Trophoblast cell (in vitro differentiated cells and primary cell): ENCODE data around the gene IMP4.

Experiments used
- DNase-seq, 2 donors: peaks; one replicate each; pipeline ENCODE4 v3.0.0-alpha.2; 2016
- H2AFZ ChIP-seq: 2 replicates; pipeline ENCODE4 v1.6.1; 2013; ENCODE audit warnings: low read length, moderate library complexity, mild to moderate bottlenecking; ENCODE audit not compliant: insufficient read depth, poor library complexity
- H2AK5ac ChIP-seq: 2 replicates; pipeline ENCODE4 v1.6.1; 2013; ENCODE audit warnings: mild to moderate bottlenecking, low read length
- H2BK120ac ChIP-seq: 2 replicates; pipeline ENCODE4 v1.6.1; 2013; ENCODE audit warnings: low read length, mild to moderate bottlenecking, moderate library complexity; ENCODE audit not compliant: insufficient read depth, poor library complexity
- H2BK12ac ChIP-seq: 2 replicates; pipeline ENCODE4 v1.6.1; 2013; ENCODE audit warnings: mild to moderate bottlenecking, low read length, moderate library complexity
- H2BK5ac ChIP-seq: 2 replicates; pipeline ENCODE4 v1.6.1; 2013; ENCODE audit warnings: low read length, low read depth, moderate library complexity, mild to moderate bottlenecking; ENCODE audit not compliant: poor library complexity
- H3K14ac ChIP-seq: 2 replicates; pipeline ENCODE4 v1.6.1; 2013; ENCODE audit warnings: mild to moderate bottlenecking, low read length
- H3K18ac ChIP-seq: 2 replicates; pipeline ENCODE4 v1.6.1; 2013; ENCODE audit warnings: mild to moderate bottlenecking, low read length
- H3K23ac ChIP-seq: 2 replicates; pipeline ENCODE4 v1.6.1; 2013; ENCODE audit warnings: low read length
- H3K27ac ChIP-seq: 2 replicates; pipeline ENCODE4 v1.5.1; 2013; ENCODE audit warnings: low read depth, mild to moderate bottlenecking, inconsistent platforms, low read length, moderate library complexity
- H3K27me3 ChIP-seq: 2 replicates; pipeline ENCODE4 v1.6.1; 2013; ENCODE audit warnings: inconsistent platforms, mild to moderate bottlenecking, low read length, moderate library complexity; ENCODE audit not compliant: insufficient read depth
- H3K36me3 ChIP-seq, 2 experiments: 1 replicate in 1 of 2; 2 replicates in 1 of 2; pipeline ENCODE4 v1.6.1; 2013; ENCODE audit warnings: low read length in 2 of 2, mild to moderate bottlenecking in 2 of 2, moderate library complexity in 1 of 2; ENCODE audit not compliant: insufficient read depth in 2 of 2, control insufficient read depth in 1 of 2
- H3K4ac ChIP-seq: 2 replicates; pipeline ENCODE4 v1.6.1; 2013; ENCODE audit warnings: low read depth, mild to moderate bottlenecking, low read length, moderate library complexity
- H3K4me1 ChIP-seq, 2 experiments: 1 replicate in 1 of 2; 2 replicates in 1 of 2; pipeline ENCODE4 v1.6.1; 2013; ENCODE audit warnings: low read length in 2 of 2, mild to moderate bottlenecking in 2 of 2, moderate library complexity in 1 of 2; ENCODE audit not compliant: insufficient read depth in 2 of 2, control insufficient read depth in 1 of 2
- H3K4me2 ChIP-seq: 2 replicates; pipeline ENCODE4 v1.6.1; 2013; ENCODE audit warnings: inconsistent platforms, mild to moderate bottlenecking, low read length, moderate library complexity
- H3K4me3 ChIP-seq: 2 replicates; pipeline ENCODE4 v1.5.1; 2013; ENCODE audit warnings: mild to moderate bottlenecking, low read depth, low read length, inconsistent platforms
- H3K79me1 ChIP-seq: one replicate; pipeline ENCODE4 v1.6.1; 2013; ENCODE audit warnings: low read length
- H3K79me2 ChIP-seq: 2 replicates; pipeline ENCODE4 v1.6.1; 2013; ENCODE audit warnings: low read length, mild to moderate bottlenecking; ENCODE audit not compliant: control insufficient read depth, insufficient read depth, poor library complexity
- H3K9ac ChIP-seq: 2 replicates; pipeline ENCODE4 v1.6.1; 2013; ENCODE audit warnings: mild to moderate bottlenecking, low read length
- H3K9me3 ChIP-seq: 2 replicates; pipeline ENCODE4 v1.6.1; 2013; ENCODE audit warnings: low read depth, mild to moderate bottlenecking, control low read depth, inconsistent platforms, low read length; ENCODE audit not compliant: insufficient read depth
- H4K12ac ChIP-seq: 2 replicates; pipeline ENCODE4 v1.6.1; 2013; ENCODE audit warnings: low read depth, mild to moderate bottlenecking, low read length, moderate library complexity
- H4K8ac ChIP-seq: 2 replicates; pipeline ENCODE4 v1.6.1; 2013; ENCODE audit warnings: low read depth, mild to moderate bottlenecking, low read length, moderate library complexity
- H4K91ac ChIP-seq: one replicate; pipeline ENCODE4 v1.6.1; 2013; ENCODE audit warnings: low read depth, mild to moderate bottlenecking, low read length, moderate library complexity
- WGBS: extraction: QIAGEN DNeasy Blood & Tissue Kit; methylation state at CpG from one replicate; pipeline ENCODE4 v1.1.7; 2013; ENCODE audit warnings: missing lambda C conversion rate; ENCODE audit not compliant: insufficient read length, insufficient coverage; ENCODE audit errors: extremely low coverage; 5-methylcytosine and 5-hydroxymethylcytosine counted together

The IMP4 gene

GRCh38 chr2:130358420-130359350 is 16.0 kb downstream of the IMP4 start:
- Histone ChIP-seq H3K18ac (no peak overlapping the region), H3K23ac (no peak overlapping the region), H2BK120ac (no peak overlapping the region), H2BK12ac (no peak overlapping the region), H2BK5ac (no peak overlapping the region), H2AK5ac (no peak overlapping the region), H3K27ac (no peak overlapping the region), H3K14ac (no peak overlapping the region), H3K79me2 (peaks cover 6% of the 10 kb centered on the region), H3K4me2 (no peak overlapping the region), H4K12ac (no peak overlapping the region), H3K4me1 (peaks cover 0 to 7% of the 10 kb centered on the region in 2 experiments), H2AFZ (no peak overlapping the region), H3K4me3 (no peak overlapping the region), H3K4ac (no peak overlapping the region), H3K9ac (no peak overlapping the region), H4K91ac (no peak overlapping the region), H4K8ac (no peak overlapping the region), H3K27me3 (no peaks in the 10 kb centered on the region), H3K79me1 (peaks cover 4% of the 10 kb centered on the region), H3K36me3 (no peaks in the 10 kb centered on the region), H3K9me3 (peaks cover 5% of the 10 kb centered on the region)
- DNase-seq, result no peak
- no CpG with 5 or more reads among the region's 33 CpGs for WGBS

- Histone ChIP-seq H2BK5ac (no peak overlapping the region), H3K18ac (no peak overlapping the region), H3K4ac (no peak overlapping the region), H3K9ac (no peak overlapping the region), H3K36me3 (no peaks in the 10 kb centered on the region), H3K4me1 (peaks cover 0 to 7% of the 10 kb centered on the region in 2 experiments), H3K79me2 (peaks cover 6% of the 10 kb centered on the region), H3K4me2 (no peak overlapping the region), H4K8ac (no peak overlapping the region), H4K91ac (no peak overlapping the region), H4K12ac (no peak overlapping the region), H3K27ac (no peak overlapping the region), H2BK12ac (no peak overlapping the region), H3K79me1 (peaks cover 4% of the 10 kb centered on the region), H2BK120ac (no peak overlapping the region), H3K23ac (no peak overlapping the region), H2AFZ (no peak overlapping the region), H2AK5ac (no peak overlapping the region), H3K4me3 (no peak overlapping the region), H3K9me3 (peaks cover 5% of the 10 kb centered on the region), H3K14ac (no peak overlapping the region), H3K27me3 (no peaks in the 10 kb centered on the region)
- no peak for DNase-seq
- no CpG with 5 or more reads among the region's 5 CpGs for WGBS
These were observed 16.8 kb downstream of the IMP4 start for GRCh38 chr2:130359466-130359865.

DNA sequence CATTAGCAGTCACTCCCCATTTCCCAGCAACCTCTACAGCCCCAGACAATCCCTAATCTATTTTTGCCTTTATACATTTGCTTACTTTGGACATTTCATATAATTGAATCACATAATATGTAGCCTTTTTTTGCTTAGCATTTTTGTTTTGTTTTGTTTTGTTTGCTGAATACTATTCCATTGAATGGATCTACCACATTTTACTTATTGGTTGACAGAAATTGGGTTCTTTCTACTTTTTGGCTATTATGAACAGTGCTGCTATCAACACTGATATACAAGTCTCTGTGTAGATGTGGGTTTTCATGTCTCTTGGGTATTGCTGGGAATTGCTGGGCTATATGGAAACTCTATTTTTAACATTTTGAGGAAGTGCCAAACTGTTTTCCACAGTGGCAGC is 20.8 kb downstream of the IMP4 start:
- H3K27me3 ChIP-seq, result no peaks in the 10 kb centered on the region
- no peak overlapping the region for H3K23ac ChIP-seq
- H3K4me1 ChIP-seq, result no peaks in the 10 kb centered on the region
- no peak overlapping the region for H2BK12ac ChIP-seq
- no peak overlapping the region for H3K4ac ChIP-seq
- no peak overlapping the region for H2BK5ac ChIP-seq
- H3K14ac ChIP-seq, result no peak overlapping the region
- no peaks in the 10 kb centered on the region for H3K9me3 ChIP-seq
- no peak overlapping the region for H3K18ac ChIP-seq
- no peak for DNase-seq
- no peak overlapping the region for H4K91ac ChIP-seq
- no peak overlapping the region for H3K4me2 ChIP-seq
- H3K36me3 ChIP-seq, result peaks cover 0 to 1% of the 10 kb centered on the region in 2 experiments
- H3K79me1 ChIP-seq, result no peaks in the 10 kb centered on the region
- no peak overlapping the region for H4K8ac ChIP-seq
- H4K12ac ChIP-seq, result no peak overlapping the region
- no peak overlapping the region for H3K4me3 ChIP-seq
- no peak overlapping the region for H3K27ac ChIP-seq
- no peak overlapping the region for H3K9ac ChIP-seq
- H2BK120ac ChIP-seq, result no peak overlapping the region
- no peaks in the 10 kb centered on the region for H3K79me2 ChIP-seq
- H2AK5ac ChIP-seq, result no peak overlapping the region
- no peak overlapping the region for H2AFZ ChIP-seq

GRCh38 chr2:130365075-130365474 is 22.4 kb downstream of the IMP4 start:
- no peak overlapping the region for H3K4me3 ChIP-seq
- H2BK5ac ChIP-seq, result no peak overlapping the region
- H3K4me1 ChIP-seq, result no peaks in the 10 kb centered on the region
- no CpG with 5 or more reads among the region's 2 CpGs for WGBS
- H3K9me3 ChIP-seq, result no peaks in the 10 kb centered on the region
- no peak for DNase-seq
- no peak overlapping the region for H4K91ac ChIP-seq
- no peak overlapping the region for H2BK120ac ChIP-seq
- H4K12ac ChIP-seq, result no peak overlapping the region
- H4K8ac ChIP-seq, result no peak overlapping the region
- no peaks in the 10 kb centered on the region for H3K79me1 ChIP-seq
- no peak overlapping the region for H3K9ac ChIP-seq
- no peak overlapping the region for H3K14ac ChIP-seq
- no peak overlapping the region for H3K27ac ChIP-seq
- peaks cover 0 to 1% of the 10 kb centered on the region in 2 experiments for H3K36me3 ChIP-seq
- no peak overlapping the region for H3K18ac ChIP-seq
- no peak overlapping the region for H3K4ac ChIP-seq
- H3K23ac ChIP-seq, result no peak overlapping the region
- H3K79me2 ChIP-seq, result no peaks in the 10 kb centered on the region
- H3K27me3 ChIP-seq, result no peaks in the 10 kb centered on the region
- H2AFZ ChIP-seq, result no peak overlapping the region
- no peak overlapping the region for H2BK12ac ChIP-seq
- no peak overlapping the region for H3K4me2 ChIP-seq
- no peak overlapping the region for H2AK5ac ChIP-seq
